SK-N-SH treated with all-trans-retinoic acid at 6 μM for 48 hours (cell line): ENCODE results near the gene TIMP1.

Source experiments
- ATAC-seq: fragments of 200-7000 bp; cut with Tn5 transposase; 3 replicates; pipeline ENCODE4 v1.9.1; 2020; ENCODE audit warnings: mild to moderate bottlenecking, moderate library complexity
- ARNTL ChIP-seq: fragments of 450-650 bp; formaldehyde crosslinking; IDR thresholded peaks from 2 replicates; pipeline ENCODE4 v1.5.0; 2020; ENCODE audit warnings: low read depth, mild to moderate bottlenecking, moderate library complexity, borderline replicate concordance
- BACH2 ChIP-seq: fragments of 250-450 bp; sonication (Bioruptor Pico); IDR thresholded peaks from 2 replicates; pipeline ENCODE4 v1.9.0; 2021; ENCODE audit warnings: mild to moderate bottlenecking, borderline replicate concordance
- CREB5 ChIP-seq: fragments of 250-450 bp; sonication (Bioruptor Pico); IDR thresholded peaks from 2 replicates; pipeline ENCODE4 v1.5.1; 2020; ENCODE audit warnings: low read depth, mild to moderate bottlenecking, moderate library complexity
- CSDC2 ChIP-seq: fragments of 250-450 bp; sonication (Bioruptor Pico); IDR thresholded peaks from 2 replicates; pipeline ENCODE4 v1.5.0; 2020; ENCODE audit warnings: mild to moderate bottlenecking, moderate library complexity
- CSRNP3 ChIP-seq: fragments of 250-450 bp; sonication (Bioruptor Pico); IDR thresholded peaks from 2 replicates; pipeline ENCODE4 v1.5.1; 2021; ENCODE audit warnings: mild to moderate bottlenecking, moderate library complexity
- GLIS3 ChIP-seq: fragments of 250-450 bp; sonication (Bioruptor Pico); IDR thresholded peaks from 2 replicates; pipeline ENCODE4 v1.5.0; 2020; ENCODE audit warnings: mild to moderate bottlenecking, moderate library complexity
- ISL1 ChIP-seq: fragments of 250-450 bp; sonication (Bioruptor Pico); IDR thresholded peaks from 2 replicates; pipeline ENCODE4 v2.1.2; 2022; ENCODE audit warnings: mild to moderate bottlenecking, moderate library complexity
- OSR1 ChIP-seq: fragments of 250-450 bp; sonication (Bioruptor Pico); IDR thresholded peaks from 2 replicates; pipeline ENCODE4 v1.8.0; 2022; ENCODE audit warnings: moderate library complexity, mild to moderate bottlenecking, inconsistent platforms
- PATZ1 ChIP-seq: fragments of 250-450 bp; sonication (Bioruptor Pico); IDR thresholded peaks from 2 replicates; pipeline ENCODE4 v1.8.0; 2020; ENCODE audit warnings: mild to moderate bottlenecking, moderate library complexity, borderline replicate concordance
- POU6F1 ChIP-seq: fragments of 250-450 bp; sonication (Bioruptor Pico); IDR thresholded peaks from 2 replicates; pipeline ENCODE4 v1.8.0; 2021; ENCODE audit warnings: low read depth, mild to moderate bottlenecking, moderate library complexity, borderline replicate concordance
- PPARA ChIP-seq: fragments of 250-450 bp; sonication (Bioruptor Pico); IDR thresholded peaks from 2 replicates; pipeline ENCODE4 v1.5.0; 2020; ENCODE audit warnings: mild to moderate bottlenecking, borderline replicate concordance
- RARB ChIP-seq: fragments of 250-450 bp; sonication (Bioruptor Pico); IDR thresholded peaks from 2 replicates; pipeline ENCODE4 v1.8.0; 2021; ENCODE audit warnings: mild to moderate bottlenecking, moderate library complexity
- SNAI2 ChIP-seq: fragments of 250-450 bp; sonication (Bioruptor Pico); IDR thresholded peaks from 2 replicates; pipeline ENCODE4 v1.5.0; 2020; ENCODE audit warnings: mild to moderate bottlenecking, moderate library complexity
- TCF4 ChIP-seq: fragments of 250-450 bp; sonication (Bioruptor Pico); IDR thresholded peaks from 2 replicates; pipeline ENCODE4 v1.8.0; 2021; ENCODE audit warnings: mild to moderate bottlenecking, moderate library complexity, borderline replicate concordance
- TOX ChIP-seq: fragments of 250-450 bp; sonication (Bioruptor Pico); IDR thresholded peaks from 2 replicates; pipeline ENCODE4 v1.8.0; 2021; ENCODE audit warnings: mild to moderate bottlenecking, moderate library complexity, borderline replicate concordance
- TSHZ2 ChIP-seq: fragments of 250-450 bp; sonication (Bioruptor Pico); IDR thresholded peaks from 2 replicates; pipeline ENCODE4 v1.5.0; 2020; ENCODE audit warnings: mild to moderate bottlenecking, moderate library complexity
- ZC3H10 ChIP-seq: fragments of 250-450 bp; sonication (Bioruptor Pico); IDR thresholded peaks from 2 replicates; pipeline ENCODE4 v1.5.1; 2021; ENCODE audit warnings: mild to moderate bottlenecking, moderate library complexity
- ZFP3 ChIP-seq: fragments of 250-450 bp; sonication (Bioruptor Pico); IDR thresholded peaks from 2 replicates; pipeline ENCODE4 v1.5.0; 2020; ENCODE audit warnings: mild to moderate bottlenecking, moderate library complexity
- ZFP30 ChIP-seq: fragments of 450-650 bp; formaldehyde crosslinking; IDR thresholded peaks from 2 replicates; pipeline ENCODE4 v1.5.0; 2022; ENCODE audit warnings: mild to moderate bottlenecking, moderate library complexity
- ZNF565 ChIP-seq: fragments of 450-650 bp; formaldehyde crosslinking; conservative IDR thresholded peaks from 2 replicates; pipeline ENCODE4 v1.5.0; 2020; ENCODE audit warnings: low read depth, mild to moderate bottlenecking, moderate library complexity
- ZNF70 ChIP-seq: fragments of 450-650 bp; formaldehyde crosslinking; IDR thresholded peaks from 2 replicates; pipeline ENCODE4 v1.5.0; 2020; ENCODE audit warnings: mild to moderate bottlenecking, moderate library complexity
- ZNF8 ChIP-seq: fragments of 450-650 bp; formaldehyde crosslinking; IDR thresholded peaks from 2 replicates; pipeline ENCODE4 v1.5.0; 2020; ENCODE audit warnings: mild to moderate bottlenecking, moderate library complexity

The TIMP1 gene

GRCh38 chrX:47613082-47613481 is 30.8 kb downstream of the TIMP1 start:
- no peak for ATAC-seq
- TF ChIP-seq ISL1 (CRISPR knock-in tag) (no peak), GLIS3 (no peak), PATZ1 (no peak), PPARA (no peak), TOX (CRISPR knock-in tag) (no peak)
- TF ChIP-seq, all 23 proteins: peak for 0

- TF ChIP-seq PPARA: no peak
- TF ChIP-seq ZFP30 (CRISPR knock-in tag): no peak
- no peak for TF ChIP-seq GLIS3
- TF ChIP-seq SNAI2 (CRISPR knock-in tag): no peak
- no peak for TF ChIP-seq TOX (CRISPR knock-in tag)
- TF ChIP-seq ZFP3 (CRISPR knock-in tag): no peak
- no peak for TF ChIP-seq ISL1 (CRISPR knock-in tag)
- no peak for TF ChIP-seq RARB
- TF ChIP-seq TCF4 (CRISPR knock-in tag): no peak
- no peak for TF ChIP-seq CREB5
- TF ChIP-seq BACH2 (CRISPR knock-in tag): no peak
- TF ChIP-seq ZNF565 (CRISPR knock-in tag): no peak
- TF ChIP-seq PATZ1: no peak
- TF ChIP-seq TSHZ2 (CRISPR knock-in tag): no peak
- TF ChIP-seq CSRNP3 (CRISPR knock-in tag): no peak
- TF ChIP-seq ZNF8 (CRISPR knock-in tag): no peak
- TF ChIP-seq ZNF70 (CRISPR knock-in tag): no peak
- ATAC-seq: no peak
Observed at GRCh38 chrX:47614618-47615017, 32.4 kb downstream of the TIMP1 start.

- no peak for ATAC-seq
- TF ChIP-seq ZC3H10 (CRISPR knock-in tag) (no peak), POU6F1 (CRISPR knock-in tag) (no peak), SNAI2 (CRISPR knock-in tag) (no peak), BACH2 (CRISPR knock-in tag) (no peak), ARNTL (no peak), RARB (no peak), TCF4 (CRISPR knock-in tag) (no peak), ZFP30 (CRISPR knock-in tag) (no peak), OSR1 (CRISPR knock-in tag) (no peak), PATZ1 (no peak), CSDC2 (CRISPR knock-in tag) (no peak), TSHZ2 (CRISPR knock-in tag) (no peak), ISL1 (CRISPR knock-in tag) (no peak)
Observed at GRCh38 chrX:47618923-47619485, 36.8 kb downstream of the TIMP1 start.
